Measurements from ENCODE around the gene RAD51B. TPM values are rescaled to one million over a fixed set of nuclear protein-coding genes. Genes with fewer than 3 reads are reported as not detected.

The RAD51B gene
- total and polyA plus RNA-seq, 2 of the 13 experiments (the other 11 are each of a cell fraction or from before 2014, with no cell fraction given), result 7.0 to 9.5 TPM

DNA sequence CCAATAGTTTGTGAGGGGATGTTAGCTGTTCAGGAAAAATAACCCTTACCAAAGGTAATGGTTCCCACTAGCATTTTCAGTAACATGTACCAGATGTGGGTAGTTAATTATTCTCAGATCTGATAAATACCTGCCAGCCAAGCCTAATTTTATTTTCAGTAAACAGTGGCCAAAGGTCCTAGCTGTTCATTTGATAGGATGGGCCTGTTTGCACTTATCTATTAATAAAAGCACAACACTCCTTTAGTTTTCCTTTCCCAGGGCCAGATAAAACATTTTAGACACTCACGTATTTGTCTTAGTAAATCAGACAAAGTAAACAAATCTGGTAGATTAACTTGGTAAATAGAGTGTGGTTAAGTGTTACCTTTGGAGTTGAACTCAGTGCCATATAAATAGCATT lies 345.1 kb downstream of the RAD51B start (continued):
- TF ChIP-seq, protein P1, sequence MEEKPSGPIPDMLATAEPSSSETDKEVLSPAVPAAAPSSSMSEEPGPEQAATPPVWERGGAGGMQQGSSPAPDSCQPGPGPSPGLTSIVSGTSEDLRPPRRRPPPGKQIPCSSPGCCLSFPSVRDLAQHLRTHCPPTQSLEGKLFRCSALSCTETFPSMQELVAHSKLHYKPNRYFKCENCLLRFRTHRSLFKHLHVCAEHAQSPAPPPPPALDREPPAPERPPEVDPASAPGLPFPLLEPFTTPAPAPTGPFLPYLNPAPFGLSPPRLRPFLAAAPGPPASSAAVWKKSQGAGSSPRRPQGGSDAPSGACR (CRISPR knock-in tag; IDR thresholded peaks at IDR 0.05), result no peak
- no peak for TF ChIP-seq ATM (IDR thresholded peaks at IDR 0.05; ENCODE audit: borderline replicate concordance)
- TF ChIP-seq, protein P2, sequence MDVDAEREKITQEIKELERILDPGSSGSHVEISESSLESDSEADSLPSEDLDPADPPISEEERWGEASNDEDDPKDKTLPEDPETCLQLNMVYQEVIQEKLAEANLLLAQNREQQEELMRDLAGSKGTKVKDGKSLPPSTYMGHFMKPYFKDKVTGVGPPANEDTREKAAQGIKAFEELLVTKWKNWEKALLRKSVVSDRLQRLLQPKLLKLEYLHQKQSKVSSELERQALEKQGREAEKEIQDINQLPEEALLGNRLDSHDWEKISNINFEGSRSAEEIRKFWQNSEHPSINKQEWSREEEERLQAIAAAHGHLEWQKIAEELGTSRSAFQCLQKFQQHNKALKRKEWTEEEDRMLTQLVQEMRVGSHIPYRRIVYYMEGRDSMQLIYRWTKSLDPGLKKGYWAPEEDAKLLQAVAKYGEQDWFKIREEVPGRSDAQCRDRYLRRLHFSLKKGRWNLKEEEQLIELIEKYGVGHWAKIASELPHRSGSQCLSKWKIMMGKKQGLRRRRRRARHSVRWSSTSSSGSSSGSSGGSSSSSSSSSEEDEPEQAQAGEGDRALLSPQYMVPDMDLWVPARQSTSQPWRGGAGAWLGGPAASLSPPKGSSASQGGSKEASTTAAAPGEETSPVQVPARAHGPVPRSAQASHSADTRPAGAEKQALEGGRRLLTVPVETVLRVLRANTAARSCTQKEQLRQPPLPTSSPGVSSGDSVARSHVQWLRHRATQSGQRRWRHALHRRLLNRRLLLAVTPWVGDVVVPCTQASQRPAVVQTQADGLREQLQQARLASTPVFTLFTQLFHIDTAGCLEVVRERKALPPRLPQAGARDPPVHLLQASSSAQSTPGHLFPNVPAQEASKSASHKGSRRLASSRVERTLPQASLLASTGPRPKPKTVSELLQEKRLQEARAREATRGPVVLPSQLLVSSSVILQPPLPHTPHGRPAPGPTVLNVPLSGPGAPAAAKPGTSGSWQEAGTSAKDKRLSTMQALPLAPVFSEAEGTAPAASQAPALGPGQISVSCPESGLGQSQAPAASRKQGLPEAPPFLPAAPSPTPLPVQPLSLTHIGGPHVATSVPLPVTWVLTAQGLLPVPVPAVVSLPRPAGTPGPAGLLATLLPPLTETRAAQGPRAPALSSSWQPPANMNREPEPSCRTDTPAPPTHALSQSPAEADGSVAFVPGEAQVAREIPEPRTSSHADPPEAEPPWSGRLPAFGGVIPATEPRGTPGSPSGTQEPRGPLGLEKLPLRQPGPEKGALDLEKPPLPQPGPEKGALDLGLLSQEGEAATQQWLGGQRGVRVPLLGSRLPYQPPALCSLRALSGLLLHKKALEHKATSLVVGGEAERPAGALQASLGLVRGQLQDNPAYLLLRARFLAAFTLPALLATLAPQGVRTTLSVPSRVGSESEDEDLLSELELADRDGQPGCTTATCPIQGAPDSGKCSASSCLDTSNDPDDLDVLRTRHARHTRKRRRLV (CRISPR knock-in tag; IDR thresholded peaks at IDR 0.05), result no peak
- no peak for TF ChIP-seq RBM39 (IDR thresholded peaks at IDR 0.05; ENCODE audit: low read depth, low read length, poor library complexity, severe bottlenecking)
- no peak for TF ChIP-seq ZNF207 (IDR thresholded peaks at IDR 0.05; ENCODE audit: borderline replicate concordance)
- TF ChIP-seq, protein P3, sequence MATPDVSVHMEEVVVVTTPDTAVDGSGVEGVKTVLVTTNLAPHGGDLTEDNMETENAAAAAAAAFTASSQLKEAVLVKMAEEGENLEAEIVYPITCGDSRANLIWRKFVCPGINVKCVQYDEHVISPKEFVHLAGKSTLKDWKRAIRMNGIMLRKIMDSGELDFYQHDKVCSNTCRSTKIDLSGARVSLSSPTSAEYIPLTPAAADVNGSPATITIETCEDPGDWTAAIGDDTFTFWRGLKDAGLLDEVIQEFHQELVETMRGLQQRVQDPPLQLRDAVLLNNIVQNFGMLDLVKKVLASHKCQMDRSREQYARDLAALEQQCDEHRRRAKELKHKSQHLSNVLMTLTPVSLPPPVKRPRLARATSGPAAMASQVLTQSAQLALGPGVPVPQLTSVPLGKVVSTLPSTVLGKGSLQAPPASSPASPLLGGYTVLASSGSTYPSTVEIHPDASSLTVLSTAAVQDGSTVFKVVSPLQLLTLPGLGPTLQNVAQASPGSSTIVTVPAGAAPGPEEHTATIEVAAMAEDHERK (CRISPR knock-in tag; IDR thresholded peaks at IDR 0.05; ENCODE audit: low read depth), result no peak
- no peak for TF ChIP-seq TBX2 (CRISPR knock-in tag; IDR thresholded peaks at IDR 0.05; ENCODE audit: borderline replicate concordance)
- TF ChIP-seq ZNF570 (CRISPR knock-in tag; IDR thresholded peaks at IDR 0.05; ENCODE audit: borderline replicate concordance), result no peak
- TF ChIP-seq HNF4A (CRISPR knock-in tag; IDR thresholded peaks at IDR 0.05), result no peak; the same call in 1 of the 2 replicates
- TF ChIP-seq SP5 (CRISPR knock-in tag; IDR thresholded peaks at IDR 0.05; ENCODE audit: borderline replicate concordance, low read depth), result no peak
- no peak for TF ChIP-seq PHF20 (CRISPR knock-in tag; IDR thresholded peaks at IDR 0.05)
- TF ChIP-seq SNAI1 (CRISPR knock-in tag; IDR thresholded peaks at IDR 0.05; ENCODE audit: borderline replicate concordance), result no peak
- TF ChIP-seq BCL6 (CRISPR knock-in tag; IDR thresholded peaks at IDR 0.05), result no peak
- TF ChIP-seq KLF13 (CRISPR knock-in tag; IDR thresholded peaks at IDR 0.05), result no peak
- TF ChIP-seq CREM (IDR thresholded peaks at IDR 0.05), result peak; percentile 12; the same call in 1 of the 2 replicates
- no peak for TF ChIP-seq CREM (CRISPR knock-in tag; IDR thresholded peaks at IDR 0.05)
- no peak for TF ChIP-seq GZF1 (CRISPR knock-in tag; IDR thresholded peaks at IDR 0.05)
- TF ChIP-seq, protein P4, sequence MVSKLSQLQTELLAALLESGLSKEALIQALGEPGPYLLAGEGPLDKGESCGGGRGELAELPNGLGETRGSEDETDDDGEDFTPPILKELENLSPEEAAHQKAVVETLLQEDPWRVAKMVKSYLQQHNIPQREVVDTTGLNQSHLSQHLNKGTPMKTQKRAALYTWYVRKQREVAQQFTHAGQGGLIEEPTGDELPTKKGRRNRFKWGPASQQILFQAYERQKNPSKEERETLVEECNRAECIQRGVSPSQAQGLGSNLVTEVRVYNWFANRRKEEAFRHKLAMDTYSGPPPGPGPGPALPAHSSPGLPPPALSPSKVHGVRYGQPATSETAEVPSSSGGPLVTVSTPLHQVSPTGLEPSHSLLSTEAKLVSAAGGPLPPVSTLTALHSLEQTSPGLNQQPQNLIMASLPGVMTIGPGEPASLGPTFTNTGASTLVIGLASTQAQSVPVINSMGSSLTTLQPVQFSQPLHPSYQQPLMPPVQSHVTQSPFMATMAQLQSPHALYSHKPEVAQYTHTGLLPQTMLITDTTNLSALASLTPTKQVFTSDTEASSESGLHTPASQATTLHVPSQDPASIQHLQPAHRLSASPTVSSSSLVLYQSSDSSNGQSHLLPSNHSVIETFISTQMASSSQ (IDR thresholded peaks at IDR 0.05; ENCODE audit: low read depth), result 0 out of 2 replicates have a peak, but pooled peaks have one; percentile 22
- TF ChIP-seq, protein P4 (CRISPR knock-in tag; IDR thresholded peaks at IDR 0.05; ENCODE audit: borderline replicate concordance), result peak; percentile 37; the same call in 1 of the 2 replicates
- no peak for TF ChIP-seq NKX3-1 (CRISPR knock-in tag; IDR thresholded peaks at IDR 0.05)
- peak; percentile 79; the same call in 1 of the 2 replicates for TF ChIP-seq MEF2D (CRISPR knock-in tag; IDR thresholded peaks at IDR 0.05)

All from HepG2 (cell line).